GM19372 (cell line): ENCODE measurements around the gene PCDHGA5.
"Not testable (repeated sequence)": the region's sequence is repeated elsewhere in the genome, so short reads cannot be mapped to it uniquely, and the experiment has no call there.

Source experiments
- ATAC-seq: cut with Tn5 transposase; IDR thresholded peaks from one replicate; pipeline ENCODE4 v1.9.1; 2021; ENCODE audit warnings: mild to moderate bottlenecking, low read depth, moderate library complexity; ENCODE audit not compliant: unreplicated experiment

Gene PCDHGA5

GRCh38 chr5:141349917-141350619 lies 13.9 kb upstream of the PCDHGA5 start, which contains the start of gene PCDHGB1:
Gene PCDHGB1, plus strand, starts transcription at chr5:141350099. Its CDS starts 162 bp downstream, at chr5:141350261.
- ATAC-seq: no peak

- ATAC-seq: no peak
These were observed 12.4 kb upstream of the PCDHGA5 start for GRCh38 chr5:141351591-141351990.

- ATAC-seq: no peak
These were observed 9.0 kb upstream of the PCDHGA5 start, which contains the start of gene PCDHGA4 for GRCh38 chr5:141354900-141355469. Gene PCDHGA4, plus strand, starts transcription at chr5:141355021. Its CDS starts 87 bp downstream, at chr5:141355108.

GRCh38 chr5:141355641-141356040 lies 8.3 kb upstream of the PCDHGA5 start:
- no peak for ATAC-seq

- no peak for ATAC-seq
These were observed 7.8 kb upstream of the PCDHGA5 start for GRCh38 chr5:141356133-141356532.

GRCh38 chr5:141356950-141357349 lies 7.0 kb upstream of the PCDHGA5 start:
- no peak for ATAC-seq

- no peak for ATAC-seq
These were observed 4.1 kb upstream of the PCDHGA5 start, which contains the start of gene PCDHGB2 for GRCh38 chr5:141359790-141360426. Gene PCDHGB2, plus strand, starts transcription at chr5:141359994. Its CDS starts 142 bp downstream, at chr5:141360136.

GRCh38 chr5:141360685-141361084 lies 3.3 kb upstream of the PCDHGA5 start:
- no peak for ATAC-seq

GRCh38 chr5:141362719-141363118 lies 1.2 kb upstream of the PCDHGA5 start:
- ATAC-seq: no peak

GRCh38 chr5:141366016-141366896 lies 2.3 kb downstream of the PCDHGA5 start:
- no peak for ATAC-seq

GRCh38 chr5:141369994-141370848 lies 6.3 kb downstream of the PCDHGA5 start, which contains the start of gene PCDHGB3:
Gene PCDHGB3, plus strand, starts transcription at chr5:141370242. Its CDS starts 153 bp downstream, at chr5:141370395.
- no peak for ATAC-seq

- no peak for ATAC-seq
These were observed 7.9 kb downstream of the PCDHGA5 start for GRCh38 chr5:141371572-141372475.

GRCh38 chr5:141373673-141374317 lies 9.8 kb downstream of the PCDHGA5 start, which contains the start of gene PCDHGA6:
Gene PCDHGA6, plus strand, starts transcription at chr5:141373891. Its CDS starts 193 bp downstream, at chr5:141374084.
- no peak for ATAC-seq

- no peak for ATAC-seq
These were observed 10.7 kb downstream of the PCDHGA5 start for GRCh38 chr5:141374627-141375026.

- not testable (repeated sequence) for ATAC-seq
These were observed 11.6 kb downstream of the PCDHGA5 start for GRCh38 chr5:141375444-141376155.

- ATAC-seq: no peak
These were observed 18.7 kb downstream of the PCDHGA5 start, which contains the start of gene PCDHGA7 for GRCh38 chr5:141382469-141383294. Gene PCDHGA7, plus strand, starts transcription at chr5:141382742. Its CDS starts 158 bp downstream, at chr5:141382900.
